ENCODE measurements around the gene EDNRB. TPM values are rescaled to one million over a fixed set of nuclear protein-coding genes. Genes with fewer than 3 reads are reported as not detected.
"Not testable (repeated sequence)": the region's sequence is repeated elsewhere in the genome, so short reads cannot be mapped to it uniquely, and the experiment has no call there.

Gene EDNRB
- total RNA-seq, 1 donor from 2014 or later: 31.1 TPM

GRCh38 chr13:77859450-77859849 lies 59.2 kb downstream of the EDNRB start:
- ATAC-seq: peak; percentile 73
- DNase-seq (ENCODE audit: low spot score): no peak
- intact Hi-C loops (cut with DNase I): no loop called here

GRCh38 chr13:77857531-77858209 lies 61.0 kb downstream of the EDNRB start:
- intact Hi-C loops (cut with DNase I): no loop called here
- DNase-seq (ENCODE audit: low spot score) (no peak), ATAC-seq (no peak)

DNA sequence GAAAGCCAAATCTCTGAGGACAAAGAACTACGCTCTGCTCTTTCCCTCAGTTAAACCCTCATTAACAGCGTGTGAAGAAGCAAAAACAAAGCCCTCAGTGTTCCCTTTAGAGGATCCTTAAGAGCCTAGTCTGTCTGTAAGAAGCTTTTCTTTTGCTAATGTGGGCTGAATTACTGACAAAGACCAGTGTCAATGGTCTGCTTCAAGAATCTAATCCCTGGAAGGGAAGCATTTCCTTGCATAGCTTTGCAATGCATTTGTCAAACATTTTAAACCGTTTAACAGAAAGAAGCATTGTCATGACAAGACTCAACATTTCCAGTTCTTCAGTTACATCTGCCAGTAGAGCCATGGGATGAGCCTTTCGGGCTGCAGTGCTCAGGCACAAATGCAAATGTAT lies 64.9 kb downstream of the EDNRB start:
- peak; percentile 88 for ATAC-seq
- intact Hi-C loops (cut with DNase I): no loop called here

DNA sequence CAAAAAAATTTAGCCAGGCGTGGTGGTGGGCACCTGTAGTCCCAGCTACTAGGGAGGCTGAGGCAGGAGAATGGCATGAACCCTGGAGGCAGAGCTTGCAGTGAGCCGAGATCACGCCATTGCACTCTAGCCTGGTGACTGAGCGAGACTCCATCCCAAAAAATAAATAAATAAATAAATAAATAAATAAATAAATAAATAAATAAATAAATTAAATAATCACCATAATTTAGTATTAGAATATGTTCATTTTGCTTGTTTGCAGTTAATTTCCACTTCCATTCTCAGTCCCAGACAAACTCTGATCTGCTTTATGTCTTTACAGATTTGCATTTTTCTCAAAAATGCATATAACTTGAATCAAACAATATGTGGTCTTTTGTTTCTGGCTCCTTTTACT lies 70.6 kb downstream of the EDNRB start:
- intact Hi-C loops (cut with DNase I); ATAC-seq: not testable (repeated sequence)

More for the DNA sequence above, 64.9 kb downstream of the EDNRB start:
- DNase-seq (ENCODE audit: low spot score): no peak

GRCh38 chr13:77846173-77846572 lies 72.5 kb downstream of the EDNRB start:
- intact Hi-C loops (cut with DNase I): no loop called here
- ATAC-seq (no peak), DNase-seq (ENCODE audit: low spot score) (no peak)

More for the DNA sequence above, 70.6 kb downstream of the EDNRB start:
- DNase-seq (ENCODE audit: low spot score): not testable (repeated sequence)

Other genes starting within 250 kb of the EDNRB start
- gene SLAIN1, start 221.1 kb downstream of the EDNRB start, total RNA-seq: 10.1 TPM